IPS DF 19.7 (cell line): ENCODE results near the gene EPB41.
"Not testable (repeated sequence)": the region's sequence is repeated elsewhere in the genome, so short reads cannot be mapped to it uniquely, and the experiment has no call there.

Experiments used
- DNase-seq: peaks from one replicate; pipeline ENCODE4 v3.0.0-alpha.2; 2013; ENCODE audit warnings: low read depth, low spot score

Gene EPB41

DNA sequence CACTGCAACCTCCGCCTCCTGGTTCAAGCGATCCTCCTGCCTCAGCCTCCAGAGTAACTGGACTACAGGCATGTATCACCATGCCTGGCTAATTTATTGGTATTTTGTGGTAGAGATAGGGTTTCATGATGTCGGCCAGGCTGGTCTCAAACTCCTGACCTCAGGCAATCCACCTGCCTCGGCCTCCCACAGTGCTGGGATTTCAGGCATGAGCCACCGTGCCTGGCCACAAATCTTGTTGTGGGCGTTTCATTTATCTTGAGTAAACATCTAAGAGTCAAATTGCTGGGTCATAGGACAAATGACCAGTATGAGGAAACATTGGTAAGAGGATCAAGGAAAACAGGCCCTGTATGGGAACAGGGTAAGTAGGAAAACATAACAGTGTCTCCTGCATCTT lies 191.5 kb downstream of the EPB41 start:
- DNase-seq: no peak

DNA sequence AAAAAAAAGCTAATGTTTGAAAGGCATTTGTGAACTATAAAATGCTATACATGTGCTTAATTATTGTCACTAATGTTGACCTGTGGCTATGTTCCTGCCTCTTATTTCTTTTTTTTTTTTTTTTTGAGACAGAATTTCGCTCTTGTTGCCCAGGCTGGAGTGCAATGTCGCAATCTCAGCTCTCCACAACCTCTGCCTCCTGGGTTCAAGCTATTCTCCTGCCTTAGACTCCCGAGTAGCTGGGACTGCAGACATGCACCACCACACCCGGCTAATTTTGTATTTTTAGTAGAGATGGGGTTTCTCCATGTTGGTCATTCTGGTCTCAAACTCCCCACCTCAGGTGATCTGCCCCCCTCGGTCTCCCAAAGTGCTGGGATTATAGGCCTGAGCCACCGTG lies 193.7 kb downstream of the EPB41 start:
- DNase-seq: not testable (repeated sequence)

DNA sequence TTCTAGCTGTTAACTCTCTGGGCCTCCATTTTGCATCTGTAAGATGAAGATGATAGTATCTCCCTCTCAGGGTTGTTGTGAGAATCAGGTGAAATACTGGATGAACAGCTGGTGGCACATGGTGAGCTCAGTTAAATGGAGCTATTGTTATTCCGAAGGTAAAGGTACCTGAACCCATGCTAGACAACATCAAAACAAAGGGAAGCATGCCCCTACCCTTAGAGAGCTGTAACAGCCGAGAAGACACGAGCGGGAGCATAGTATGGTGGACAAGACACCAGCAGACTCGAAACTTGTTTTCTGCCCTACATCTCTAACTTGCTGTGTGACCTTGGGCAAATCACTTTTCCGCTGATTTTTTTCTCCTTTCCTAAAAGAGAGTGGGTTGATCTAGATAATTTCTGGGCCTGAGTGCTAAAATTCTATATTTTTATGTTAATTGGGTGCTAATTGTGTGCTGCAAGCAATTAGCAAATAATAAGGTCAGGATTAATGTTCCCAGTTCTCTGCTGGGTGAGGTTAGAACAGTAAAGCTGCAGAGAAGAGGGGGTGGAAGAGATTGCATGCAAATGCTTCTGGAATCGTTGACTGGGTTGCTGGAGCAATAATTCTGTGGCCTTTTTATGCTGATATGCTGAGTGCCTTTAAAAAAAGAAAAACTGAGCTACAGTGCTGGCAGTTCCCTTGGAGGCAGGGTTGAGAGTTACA lies 198.5 kb downstream of the EPB41 start:
- DNase-seq: no peak

DNA sequence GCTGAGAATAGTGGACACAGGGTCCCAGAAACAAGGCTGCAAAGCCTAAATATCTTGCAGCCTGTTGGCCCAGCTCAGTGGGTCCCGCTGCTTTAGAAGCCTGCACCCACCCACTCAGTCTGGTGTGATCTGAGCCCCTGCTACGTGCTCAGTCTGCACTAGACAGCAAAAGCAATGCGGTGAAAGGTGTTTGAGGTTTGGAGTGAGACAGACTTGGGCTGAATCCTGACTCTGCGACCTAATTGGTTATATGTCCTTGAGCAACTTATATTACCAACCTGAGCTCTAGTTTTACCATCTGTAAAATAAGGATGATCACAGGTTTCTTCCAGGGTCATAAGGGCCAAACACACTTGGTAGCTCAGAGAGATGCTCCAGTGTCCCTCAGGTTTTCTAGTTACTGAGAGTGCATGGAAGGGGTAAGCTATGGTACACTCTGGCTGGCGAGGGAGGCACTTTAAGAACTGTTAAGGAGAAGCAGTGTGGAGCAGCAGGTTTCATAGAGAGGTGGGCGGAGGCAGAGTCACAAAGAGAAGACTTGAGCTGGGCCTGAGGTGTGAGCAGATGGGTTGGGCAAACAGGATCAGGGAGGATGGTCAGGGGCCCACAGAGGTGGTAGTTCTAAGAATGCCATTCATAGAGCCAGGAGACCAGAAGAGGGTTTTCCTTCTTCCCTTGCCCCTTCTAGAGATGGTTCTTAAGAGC lies 199.2 kb downstream of the EPB41 start:
- no peak for DNase-seq

DNA sequence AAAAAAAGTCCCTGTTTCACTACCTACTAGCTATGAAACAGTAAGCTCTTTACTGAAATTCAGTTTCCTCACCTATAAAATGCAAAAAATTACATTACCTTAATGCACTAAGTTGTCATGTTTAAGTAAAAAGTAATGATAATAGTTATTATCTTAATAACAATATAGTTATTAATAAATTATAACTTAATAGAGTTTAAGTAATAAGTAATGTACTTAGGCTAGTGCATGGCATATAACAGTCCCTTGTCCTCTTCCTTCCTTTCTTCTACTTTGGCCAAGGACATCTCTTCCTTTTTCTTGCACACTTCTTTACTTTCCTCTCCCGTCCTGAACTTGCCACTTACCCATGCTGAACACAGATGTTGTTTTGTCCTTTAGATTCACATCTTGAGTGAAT lies 200.3 kb downstream of the EPB41 start:
- no peak for DNase-seq

DNA sequence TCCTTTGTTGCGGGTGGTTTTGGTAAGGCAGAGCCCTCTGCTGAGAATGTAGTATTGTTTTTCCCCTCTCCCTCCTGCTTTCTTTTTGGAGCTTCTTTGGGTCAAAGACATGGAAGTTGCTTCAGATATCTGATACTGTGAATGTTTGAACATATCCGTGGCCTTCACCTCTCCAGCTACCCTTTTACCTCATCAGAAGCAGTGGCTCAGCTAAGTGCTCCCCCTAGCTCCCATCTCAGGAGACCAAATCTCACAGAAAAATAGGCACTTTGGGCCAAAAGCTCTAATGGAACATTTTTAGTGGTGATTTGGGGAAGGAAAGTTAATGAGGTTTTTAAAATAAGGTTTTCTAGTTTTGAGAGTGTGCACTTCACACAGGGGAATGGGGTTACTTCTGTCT lies 203.0 kb downstream of the EPB41 start:
- no peak for DNase-seq

DNA sequence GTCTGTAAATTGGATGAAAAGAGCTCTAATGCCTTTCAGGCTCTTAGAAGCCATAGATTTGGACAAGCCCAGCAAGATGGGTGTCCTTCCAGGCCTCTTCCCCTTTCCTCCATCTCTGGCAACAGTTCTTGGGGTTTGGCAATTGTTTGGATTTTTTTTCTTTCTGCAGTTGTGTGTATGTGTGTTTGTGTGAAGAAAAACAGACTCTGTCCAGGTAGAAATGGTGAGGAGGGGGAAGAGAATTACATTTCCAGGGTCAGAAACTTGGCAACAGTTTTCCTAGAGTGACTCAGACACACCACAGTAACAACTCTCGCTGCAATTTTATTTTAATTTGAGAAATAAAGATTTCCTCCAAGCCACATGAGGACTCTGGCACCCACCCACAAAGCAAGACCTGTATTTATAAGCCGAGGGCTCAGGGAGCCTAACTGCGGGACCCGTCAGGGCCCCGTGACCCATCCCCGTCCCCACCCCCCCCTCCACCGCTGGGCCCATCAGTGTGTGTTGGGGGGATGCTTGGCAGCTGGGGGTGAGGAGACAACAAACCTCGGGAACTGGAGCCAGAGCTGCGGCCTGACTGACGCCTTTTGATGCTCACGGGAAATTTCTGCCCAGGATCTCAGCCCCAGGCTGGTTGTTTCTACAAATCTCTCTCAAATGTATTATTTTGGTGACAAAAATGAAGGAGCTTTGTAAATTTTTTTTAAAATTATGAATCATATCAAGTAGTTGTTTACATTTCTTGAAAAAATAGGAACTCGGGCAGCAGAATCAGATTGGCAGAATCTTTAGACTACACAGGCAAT lies 205.0 kb downstream of the EPB41 start:
- DNase-seq: no peak

DNA sequence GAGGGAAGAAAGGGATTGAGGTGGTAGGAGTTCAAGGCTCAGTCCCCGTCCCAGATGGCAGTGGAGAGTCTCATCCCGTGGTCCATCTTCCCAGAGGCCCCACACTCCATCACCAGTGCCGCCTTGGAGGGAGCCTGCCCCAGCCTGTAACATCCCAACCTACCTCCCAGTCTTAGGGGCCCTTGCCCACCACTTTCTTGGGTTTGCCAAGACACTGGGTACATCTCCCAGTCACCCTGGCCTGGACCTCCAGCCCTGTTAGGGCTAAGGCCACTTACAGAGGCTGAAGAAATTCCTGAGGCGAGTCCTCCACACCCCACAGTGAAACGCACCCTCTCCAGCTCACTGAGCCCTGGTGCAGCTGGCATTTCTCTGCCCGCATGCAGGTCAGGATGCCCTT lies 206.0 kb downstream of the EPB41 start:
- DNase-seq: no peak

DNA sequence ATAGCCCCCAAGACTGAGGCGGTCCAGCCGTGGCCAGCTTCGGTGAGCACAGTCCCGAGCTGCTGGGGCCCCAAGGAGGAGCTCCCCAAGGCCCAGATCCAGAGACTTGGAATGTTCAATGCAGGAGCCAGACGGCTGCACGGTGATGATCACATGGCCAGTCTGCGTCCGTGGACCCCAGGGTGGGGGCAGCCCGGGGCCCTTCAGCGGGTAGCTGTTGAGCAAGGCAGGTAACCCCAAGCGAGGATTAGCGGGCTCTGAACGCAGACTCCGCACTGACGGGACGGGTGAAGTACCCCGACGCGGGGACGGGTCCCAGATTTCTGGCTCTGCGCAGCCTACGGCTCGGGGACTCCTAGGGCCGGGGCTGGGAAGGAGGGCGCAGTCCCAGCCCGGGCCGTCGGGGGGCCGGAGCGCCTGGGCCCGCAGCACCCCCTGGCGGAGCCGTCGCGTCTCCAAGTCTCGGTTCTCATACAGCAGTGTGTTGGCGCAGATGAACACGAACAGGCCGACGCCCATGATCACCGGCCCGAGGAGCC lies 206.6 kb downstream of the EPB41 start:
- DNase-seq: no peak

DNA sequence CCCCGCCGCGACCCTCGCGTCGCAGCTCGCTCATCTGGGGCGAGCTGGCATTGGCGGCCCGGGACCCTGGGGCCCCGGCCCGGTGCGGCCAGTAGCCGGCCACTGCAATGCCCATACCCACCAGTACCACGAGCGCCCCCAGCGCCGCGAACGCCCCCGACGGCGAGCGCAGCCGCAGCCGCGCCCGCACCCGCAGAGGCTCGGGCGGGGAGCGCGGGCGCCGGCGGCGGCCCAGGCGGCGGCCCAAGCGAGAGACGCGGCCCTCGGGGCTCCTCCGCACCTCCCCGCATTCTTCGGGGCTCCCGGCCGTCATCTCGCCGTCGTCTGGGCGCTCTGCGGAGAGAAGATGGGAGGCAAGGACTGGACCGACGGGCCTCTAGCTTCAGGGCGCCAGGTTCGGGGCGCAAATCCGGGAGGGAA lies 207.2 kb downstream of the EPB41 start:
- DNase-seq: no peak

DNA sequence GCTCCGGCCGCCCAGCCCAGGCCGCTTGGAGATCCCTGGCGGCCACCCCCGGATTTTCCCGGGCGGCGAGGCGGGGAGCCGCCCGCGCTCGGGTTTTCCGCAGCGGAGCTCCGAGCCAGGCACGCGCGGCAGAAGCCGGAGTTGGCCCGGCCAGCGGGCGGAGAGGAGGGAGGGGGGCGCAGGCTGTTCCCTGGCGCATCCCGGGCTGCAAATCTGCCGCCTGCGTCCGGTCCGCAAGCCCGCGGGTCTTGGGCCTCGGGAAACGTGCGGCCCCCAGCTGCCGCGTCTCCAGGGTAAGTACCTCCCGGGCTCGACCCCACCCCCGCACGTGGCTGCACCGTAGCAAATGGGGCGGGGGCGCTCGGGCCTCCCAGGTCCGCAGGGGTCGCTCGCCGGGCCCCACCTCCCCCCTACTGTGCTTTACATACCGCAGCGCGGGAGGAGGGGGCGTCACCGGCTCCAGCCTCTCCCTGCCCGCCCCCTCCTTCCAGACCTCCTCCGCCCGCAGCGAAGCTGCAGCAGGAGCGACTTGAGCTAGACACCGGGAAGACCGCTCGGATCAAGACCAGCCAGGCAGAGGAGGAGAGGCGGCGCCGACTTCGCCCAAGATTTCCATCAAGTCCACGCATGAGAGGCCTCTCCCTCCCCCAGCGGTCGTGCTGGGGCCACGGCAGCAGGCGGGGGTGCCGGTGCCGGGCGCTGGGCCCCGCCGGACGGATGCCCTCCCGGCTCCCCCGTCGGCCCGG lies 207.7 kb downstream of the EPB41 start:
- no peak for DNase-seq

DNA sequence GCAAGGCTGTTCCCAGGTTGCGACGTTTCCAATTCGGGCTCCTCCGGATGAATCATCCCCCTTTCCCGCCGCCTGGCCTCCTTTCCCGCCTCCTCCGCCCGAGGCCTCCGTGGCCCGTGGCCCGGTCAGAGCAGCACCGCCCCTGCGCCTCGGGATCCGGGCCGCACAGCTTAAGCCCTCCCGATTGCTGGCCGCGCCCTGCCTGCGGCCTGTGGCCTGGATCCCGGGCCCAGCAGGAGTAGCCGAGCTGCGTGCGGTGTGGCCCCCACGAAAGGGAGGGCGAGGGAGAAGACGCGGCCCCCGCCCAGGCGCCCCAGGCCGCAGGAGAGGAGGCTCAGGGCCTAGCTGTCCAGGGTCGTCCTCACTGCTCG lies 208.3 kb downstream of the EPB41 start:
- no peak for DNase-seq

DNA sequence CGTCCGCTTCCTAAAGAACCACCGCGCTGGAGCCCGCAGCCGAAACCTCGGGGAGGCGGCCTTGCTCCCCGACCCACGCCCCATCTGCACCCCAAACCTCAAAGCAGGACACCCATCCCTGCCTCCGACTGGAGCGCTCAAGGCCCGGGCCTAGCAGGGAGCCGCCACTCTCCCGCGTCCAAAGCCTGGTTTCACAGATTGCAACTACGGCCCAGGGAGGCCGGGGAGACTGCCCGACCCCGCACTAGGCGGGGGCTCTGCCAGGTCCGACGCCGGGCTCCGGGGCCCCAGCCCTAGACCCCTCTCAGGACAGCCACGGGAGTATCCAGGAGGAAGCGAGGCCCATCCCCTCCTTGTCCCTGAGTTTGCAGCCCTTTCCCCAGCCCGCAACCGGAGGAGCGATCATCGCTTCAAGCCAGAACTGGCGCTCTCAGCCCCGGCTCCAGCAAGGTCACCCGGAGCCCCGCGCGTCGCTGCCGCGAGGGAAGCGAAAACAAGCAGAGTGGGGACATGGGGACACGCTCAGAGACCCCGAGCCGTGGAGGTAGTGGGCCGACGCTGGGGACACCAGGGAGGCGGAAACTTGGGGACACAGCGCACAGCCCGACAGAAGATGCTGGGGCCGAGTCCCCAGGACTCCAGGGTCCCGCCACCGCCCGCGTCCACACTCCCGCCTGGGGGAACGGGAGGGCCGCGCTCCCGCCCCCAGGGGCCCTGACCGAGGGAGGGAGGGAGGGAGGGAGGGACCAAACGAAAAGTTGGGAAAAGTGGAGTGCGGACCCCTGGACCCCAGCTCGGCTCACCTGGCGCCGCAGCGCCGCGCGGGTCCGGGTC lies 208.9 kb downstream of the EPB41 start:
- DNase-seq: no peak

DNA sequence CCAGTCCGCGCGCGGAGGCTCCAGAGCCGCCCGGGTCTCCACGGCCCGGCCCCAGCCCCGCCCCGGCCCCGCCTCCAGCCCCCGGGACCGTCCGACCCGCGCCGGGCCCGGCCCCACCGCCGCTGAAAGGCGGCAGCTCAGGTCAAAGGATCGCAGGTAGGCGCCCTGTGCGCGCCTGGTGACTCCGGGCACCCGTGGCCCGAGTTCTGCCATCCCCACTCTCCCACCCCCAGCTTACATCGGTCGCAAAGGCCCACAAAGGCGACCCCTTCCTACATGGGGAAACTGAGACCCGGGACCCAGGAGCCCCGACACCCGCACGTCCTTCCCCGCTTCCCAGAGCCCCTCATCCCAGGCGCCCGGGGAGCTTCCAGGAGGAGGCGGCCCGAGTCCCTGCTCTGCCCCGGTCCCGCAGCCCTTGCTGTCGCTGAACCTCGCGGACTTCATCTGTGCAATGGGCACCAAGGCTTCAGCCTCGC lies 209.6 kb downstream of the EPB41 start, which contains the start of gene TMEM200B:
Gene TMEM200B (minus strand): TSS at position 17 of the 479 bp plus-strand sequence. CDS start 2,075 bp downstream, outside the sequence.
- no peak for DNase-seq

DNA sequence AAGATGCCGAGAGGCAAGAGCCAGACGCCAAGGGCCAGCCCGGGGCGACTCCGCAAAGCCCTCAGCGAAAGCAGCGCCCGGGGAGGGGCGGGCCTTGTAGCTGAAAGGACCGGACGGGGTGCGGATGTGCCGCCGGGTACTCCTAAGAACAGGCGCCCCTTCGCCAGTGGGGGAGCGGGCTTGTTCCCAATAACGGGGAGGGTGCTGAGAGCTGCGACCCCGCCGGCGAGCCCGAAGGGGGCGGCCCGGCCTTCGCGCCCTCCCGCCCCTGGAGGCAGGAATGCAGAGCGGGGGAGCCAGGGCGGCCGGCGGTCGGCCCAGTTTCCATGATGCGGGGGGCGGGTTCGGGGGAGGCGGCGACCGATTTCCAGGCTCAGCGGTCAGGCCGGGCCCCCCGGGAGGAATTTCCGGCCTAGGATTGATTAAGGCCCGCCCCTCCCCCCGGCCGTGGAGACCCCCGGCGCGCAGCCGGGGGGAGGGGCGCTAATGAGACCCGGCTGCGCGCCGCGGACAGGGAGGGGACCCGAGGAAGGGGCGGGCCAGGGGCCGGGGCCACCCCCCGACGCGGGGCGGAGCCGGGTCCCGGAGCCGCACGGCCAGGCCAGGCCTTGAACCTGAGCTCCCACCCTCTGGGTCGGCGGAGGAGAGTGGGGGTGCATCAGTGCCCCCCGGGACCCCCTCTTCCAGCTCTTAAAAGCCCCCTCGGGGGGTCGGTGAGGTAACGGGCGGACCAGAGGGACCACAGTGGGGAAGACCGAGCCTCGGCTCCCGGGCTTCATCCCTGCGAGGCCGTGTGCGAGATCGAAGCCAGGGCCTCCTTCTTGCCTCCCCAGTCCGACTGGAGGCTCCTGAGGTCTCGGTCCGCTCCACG lies 210.2 kb downstream of the EPB41 start:
- DNase-seq: no peak

DNA sequence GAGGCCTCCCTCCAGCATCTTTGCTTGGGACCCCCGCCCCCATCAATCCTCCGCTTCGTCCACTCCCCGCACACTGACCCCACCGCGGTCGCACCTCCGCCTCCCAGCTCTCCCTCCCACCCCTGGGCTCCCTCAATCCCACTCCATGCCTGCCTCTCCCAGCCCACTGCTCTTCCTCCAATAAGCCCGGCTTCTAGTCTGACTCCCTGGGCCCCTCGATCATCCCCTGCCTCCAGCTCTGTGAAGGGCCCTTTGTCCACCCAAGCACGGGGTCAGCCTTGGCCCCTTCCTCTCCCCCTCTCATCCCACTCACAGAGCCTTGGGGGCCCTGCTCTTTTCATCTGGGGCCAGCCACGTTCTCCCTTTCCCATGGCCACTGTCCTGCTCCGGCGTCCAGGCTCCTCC lies 210.9 kb downstream of the EPB41 start:
- no peak for DNase-seq

DNA sequence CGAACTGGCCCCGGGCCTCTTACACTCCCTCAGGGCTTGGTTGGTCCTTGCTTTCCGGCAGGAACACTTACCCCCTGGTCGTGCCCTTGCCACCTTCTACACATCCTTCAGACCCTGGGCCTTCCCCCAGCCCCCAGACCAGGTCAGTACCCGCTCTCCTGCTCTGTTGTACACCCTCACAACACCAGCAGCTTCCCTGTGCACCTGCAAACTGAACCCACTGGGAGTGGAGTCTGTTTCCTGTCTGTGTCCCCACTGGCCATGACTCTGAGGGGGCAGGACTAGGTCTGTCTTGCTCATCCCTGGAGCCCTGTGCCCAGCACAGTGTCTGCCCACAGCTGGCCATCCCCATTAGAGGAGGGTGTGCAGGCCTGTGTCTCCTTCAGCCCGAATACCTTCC lies 211.4 kb downstream of the EPB41 start:
- no peak for DNase-seq

DNA sequence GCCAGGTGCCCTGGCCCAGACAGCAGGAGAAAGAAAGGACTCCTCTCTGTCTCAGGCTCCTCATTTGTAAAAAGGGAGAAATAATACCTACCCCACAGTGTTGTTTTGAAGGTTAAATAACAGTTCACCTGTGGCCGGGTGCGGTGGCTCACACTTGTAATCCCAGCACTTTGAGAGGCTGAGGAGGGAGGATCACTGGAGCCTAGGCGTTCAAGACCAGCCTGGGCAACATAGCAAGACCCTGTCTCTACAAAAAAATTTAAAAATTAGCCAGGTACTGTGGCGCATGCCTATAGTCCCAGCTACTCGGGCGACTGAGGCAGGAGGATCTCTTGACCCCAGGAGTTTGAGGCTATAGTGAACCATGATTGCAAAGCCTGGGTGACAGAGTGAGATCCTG lies 211.8 kb downstream of the EPB41 start:
- no peak for DNase-seq

DNA sequence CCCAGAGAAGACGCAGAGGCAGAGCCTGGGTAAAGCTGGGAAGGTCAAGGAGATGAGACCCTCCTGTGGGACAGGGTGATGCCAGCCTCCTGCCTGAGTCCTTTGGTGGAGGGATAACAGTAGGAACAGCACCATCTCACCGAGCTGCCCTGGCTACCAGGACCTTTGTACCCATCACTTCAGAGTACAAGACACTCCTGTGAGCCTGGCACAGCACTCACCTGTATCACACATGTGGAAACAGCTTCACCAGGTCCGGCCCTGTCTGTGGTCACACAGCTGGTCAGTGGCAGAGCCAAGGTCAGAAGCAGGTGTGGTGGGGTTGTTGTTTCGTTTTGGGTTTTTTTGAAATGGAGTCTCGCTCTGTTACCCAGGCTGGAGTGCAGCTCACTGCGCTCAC lies 214.4 kb downstream of the EPB41 start:
- no peak for DNase-seq

DNA sequence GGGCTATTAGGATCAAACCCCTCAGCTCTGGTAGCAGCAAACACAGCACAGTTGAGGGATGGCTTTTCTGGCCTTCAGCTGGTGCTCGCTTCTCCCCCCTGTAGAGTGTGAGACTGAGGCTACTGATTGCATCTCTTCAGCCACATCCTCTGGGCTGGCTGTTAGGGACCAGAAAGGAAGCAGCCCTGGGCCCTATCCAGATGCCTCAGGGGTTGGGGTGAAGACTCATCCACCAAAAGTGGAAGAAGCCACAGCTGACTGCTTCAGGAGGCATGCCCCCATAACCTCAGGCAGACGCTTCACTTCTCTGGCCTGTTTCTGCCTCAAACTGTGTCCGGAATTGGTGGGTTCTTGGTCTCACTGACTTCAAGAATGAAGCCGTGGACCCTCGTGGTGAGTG lies 215.5 kb downstream of the EPB41 start:
- no peak for DNase-seq
